ENCODE measurements around the gene APBA1.

DNA sequence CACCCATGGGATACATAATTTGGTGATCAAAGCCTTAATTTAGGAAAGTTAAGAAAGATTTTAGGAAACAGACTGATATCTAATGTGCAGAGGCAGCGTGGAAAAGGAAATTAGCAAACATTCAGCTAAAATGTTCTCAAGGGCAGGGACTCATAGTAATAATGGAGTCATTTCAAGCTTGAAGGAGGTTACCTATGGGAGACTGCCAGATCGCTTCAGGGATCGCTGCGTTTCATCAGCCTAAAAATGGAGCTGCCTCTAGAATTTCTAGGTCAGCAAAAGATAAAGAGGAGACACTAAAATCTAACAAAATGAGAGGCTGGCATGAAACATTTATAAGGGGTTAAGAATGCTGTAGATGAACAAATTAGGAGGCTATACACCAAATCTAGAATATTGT, 115.5 kb downstream of the APBA1 start:
- TF ChIP-seq, protein P1, sequence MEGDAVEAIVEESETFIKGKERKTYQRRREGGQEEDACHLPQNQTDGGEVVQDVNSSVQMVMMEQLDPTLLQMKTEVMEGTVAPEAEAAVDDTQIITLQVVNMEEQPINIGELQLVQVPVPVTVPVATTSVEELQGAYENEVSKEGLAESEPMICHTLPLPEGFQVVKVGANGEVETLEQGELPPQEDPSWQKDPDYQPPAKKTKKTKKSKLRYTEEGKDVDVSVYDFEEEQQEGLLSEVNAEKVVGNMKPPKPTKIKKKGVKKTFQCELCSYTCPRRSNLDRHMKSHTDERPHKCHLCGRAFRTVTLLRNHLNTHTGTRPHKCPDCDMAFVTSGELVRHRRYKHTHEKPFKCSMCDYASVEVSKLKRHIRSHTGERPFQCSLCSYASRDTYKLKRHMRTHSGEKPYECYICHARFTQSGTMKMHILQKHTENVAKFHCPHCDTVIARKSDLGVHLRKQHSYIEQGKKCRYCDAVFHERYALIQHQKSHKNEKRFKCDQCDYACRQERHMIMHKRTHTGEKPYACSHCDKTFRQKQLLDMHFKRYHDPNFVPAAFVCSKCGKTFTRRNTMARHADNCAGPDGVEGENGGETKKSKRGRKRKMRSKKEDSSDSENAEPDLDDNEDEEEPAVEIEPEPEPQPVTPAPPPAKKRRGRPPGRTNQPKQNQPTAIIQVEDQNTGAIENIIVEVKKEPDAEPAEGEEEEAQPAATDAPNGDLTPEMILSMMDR (IDR thresholded peaks at IDR 0.05) = no peak
- TF ChIP-seq EZH2 (IDR thresholded peaks at IDR 0.05) = no peak

All from neural progenitor cell (in vitro differentiated cells).